NCI-H510A treated with DMSO at 0.1 percent for 48 hours (cell line): ENCODE measurements around the gene PDE6B.
"Not testable (repeated sequence)": the region's sequence is repeated elsewhere in the genome, so short reads cannot be mapped to it uniquely, and the experiment has no call there.

Source experiments
- DNase-seq: peaks from one replicate; lab custom pipeline; 2025; lab: John Stamatoyannopoulos, UW

PDE6B gene

GRCh38 chr4:624705-625590 is at the start of gene PDE6B:
PDE6B (plus strand) TSS chr4:625573; CDS start chr4:625627, 54 bp downstream.
- DNase-seq, result no peak

- no peak for DNase-seq
These were observed 49.0 kb upstream of the PDE6B start, which contains the start of gene TMEM271 for GRCh38 chr4:576245-576821. TMEM271 (minus strand) TSS chr4:576295; CDS start chr4:576062, 233 bp downstream.

GRCh38 chr4:576991-577498 is 48.3 kb upstream of the PDE6B start:
- no peak for DNase-seq

- DNase-seq, result no peak
These were observed 47.6 kb upstream of the PDE6B start for GRCh38 chr4:577499-578450.

GRCh38 chr4:578451-579443 is 46.6 kb upstream of the PDE6B start:
- no peak for DNase-seq

GRCh38 chr4:579543-580175 is 45.7 kb upstream of the PDE6B start:
- DNase-seq, result no peak

GRCh38 chr4:581181-581580 is 44.2 kb upstream of the PDE6B start:
- DNase-seq, result no peak

- no peak for DNase-seq
These were observed 43.5 kb upstream of the PDE6B start for GRCh38 chr4:581753-582361.

- no peak for DNase-seq
These were observed 41.6 kb upstream of the PDE6B start for GRCh38 chr4:583820-584219.

- no peak for DNase-seq
These were observed 37.6 kb upstream of the PDE6B start for GRCh38 chr4:587671-588350.

GRCh38 chr4:588351-588849 is 37.0 kb upstream of the PDE6B start:
- DNase-seq, result no peak

GRCh38 chr4:589219-589963 is 36.0 kb upstream of the PDE6B start:
- DNase-seq, result no peak

- DNase-seq, result no peak
These were observed 35.0 kb upstream of the PDE6B start for GRCh38 chr4:590313-590841.

GRCh38 chr4:592178-592577 is 33.2 kb upstream of the PDE6B start:
- not testable (repeated sequence) for DNase-seq

- no peak for DNase-seq
These were observed 32.4 kb upstream of the PDE6B start for GRCh38 chr4:592825-593520.

- DNase-seq, result no peak
These were observed 26.4 kb upstream of the PDE6B start for GRCh38 chr4:598925-599324.

- no peak for DNase-seq
These were observed 25.2 kb upstream of the PDE6B start for GRCh38 chr4:600166-600565.
